ENCODE measurements around the gene ACER2. TPM values are rescaled to one million over a fixed set of nuclear protein-coding genes. Genes with fewer than 3 reads are reported as not detected.

The ACER2 gene
- total and polyA plus RNA-seq, 10 of the 15 experiments (the other 5 are each of a cell fraction or from before 2014, with no cell fraction given): 0.07 to 3.1 (median 2.2) TPM

- ChIA-PET RAD21 (ENCODE audit: unreplicated experiment) (no interaction called here), SMC1A (ENCODE audit: uncharacterized antibody, unreplicated experiment) (no interaction called here), POLR2A (no interaction called here), CTCF (no interaction called here)
- intact Hi-C loops (cut with micrococcal nuclease; ENCODE audit: unreplicated experiment): no loop called here
- TF ChIP-seq SRF (IDR thresholded peaks at IDR 0.05; ENCODE audit: low read depth in 2 of 2, low read length in 2 of 2): no peak
- Histone ChIP-seq H3K4me2 (ENCODE audit: control insufficient read depth, insufficient read depth) (no peak overlapping the region), H3K27me3 (replicated peaks in 1 of 2; ENCODE audit: control insufficient read depth in 2 of 2, insufficient read depth in 2 of 2, low read length in 1 of 2) (no peaks in the 10 kb centered on the region; a peak in 1 of 4 replicates), H3K79me2 (ENCODE audit: control insufficient read depth, insufficient read depth, low read length) (no peaks in the 10 kb centered on the region), H4K20me1 (ENCODE audit: control insufficient read depth, insufficient read depth) (no peaks in the 10 kb centered on the region), H2AFZ (ENCODE audit: control insufficient read depth, low read depth, low read length) (no peak overlapping the region), H3K27ac (ENCODE audit: control insufficient read depth, insufficient read depth) (no peak overlapping the region), H3K9ac (ENCODE audit: control insufficient read depth, insufficient read depth, low read length) (no peak overlapping the region), H3K9me3 (replicated peaks; ENCODE audit: control insufficient read depth, insufficient read depth, low read length) (no peaks in the 10 kb centered on the region), H3K4me3 (no peak overlapping the region), H3K36me3 (ENCODE audit: control insufficient read depth in 2 of 2, insufficient read depth in 2 of 2, low read length in 1 of 2) (no peaks in the 10 kb centered on the region), H3K4me1 (ENCODE audit: control insufficient read depth, insufficient read depth, low read length) (no peaks in the 10 kb centered on the region)
- FAIRE-seq (no peak), ATAC-seq (no peak), DNase-seq (ENCODE audit: low read depth, low spot score) (no peak)
- 53% methylated on average over 9 of the region's 9 CpGs for WGBS (ENCODE audit: insufficient coverage, insufficient replicate concordance, low lambda C conversion rate, missing lambda C conversion rate)
- in situ Hi-C loops (cut with MboI): loop anchor here (10.0 kb wide), 1 partner anchor 63 kb away; no protein-coding TSS in a partner anchor
- BruUV-seq (replicated peaks): no TSS peak
Observed at GRCh38 chr9:19481971-19482404, 73.2 kb downstream of the ACER2 start.

GRCh38 chr9:19484699-19485098 is 75.9 kb downstream of the ACER2 start:
- no peaks in the 10 kb centered on the region for H3K79me2 ChIP-seq (ENCODE audit: control insufficient read depth, insufficient read depth, low read length)
- no peak overlapping the region for H2AFZ ChIP-seq (ENCODE audit: control insufficient read depth, low read depth, low read length)
- no peak overlapping the region for H3K4me3 ChIP-seq
- H3K4me2 ChIP-seq (ENCODE audit: control insufficient read depth, insufficient read depth): no peak overlapping the region
- ChIA-PET RAD21 (ENCODE audit: unreplicated experiment) (no interaction called here), CTCF (interaction anchor here (0.9 to 1.5 kb wide), 2 partner anchors 18 to 20 kb away, joined by 3 to 8 read pairs; no protein-coding TSS in a partner anchor), SMC1A (ENCODE audit: uncharacterized antibody, unreplicated experiment) (interaction anchor here (1.4 kb wide), 1 partner anchor 8 kb away, joined by 3 read pairs; no protein-coding TSS in a partner anchor), POLR2A (no interaction called here)
- intact Hi-C loops (cut with micrococcal nuclease; ENCODE audit: unreplicated experiment): no loop called here
- no peaks in the 10 kb centered on the region for H4K20me1 ChIP-seq (ENCODE audit: control insufficient read depth, insufficient read depth)
- no peak for ATAC-seq
- BruUV-seq (replicated peaks): no TSS peak
- H3K4me1 ChIP-seq (ENCODE audit: control insufficient read depth, insufficient read depth, low read length): no peaks in the 10 kb centered on the region
- H3K27me3 ChIP-seq (replicated peaks in 1 of 2; ENCODE audit: control insufficient read depth in 2 of 2, insufficient read depth in 2 of 2, low read length in 1 of 2): no peaks in the 10 kb centered on the region; a peak in 2 of 4 replicates
- H3K36me3 ChIP-seq (ENCODE audit: control insufficient read depth in 2 of 2, insufficient read depth in 2 of 2, low read length in 1 of 2): no peaks in the 10 kb centered on the region
- H3K9ac ChIP-seq (ENCODE audit: control insufficient read depth, insufficient read depth, low read length): no peak overlapping the region
- H3K27ac ChIP-seq (ENCODE audit: control insufficient read depth, insufficient read depth): no peak overlapping the region
- in situ Hi-C loops (cut with MboI): loop anchor here (10.0 kb wide), 1 partner anchor 60 kb away; no protein-coding TSS in a partner anchor
- no peak for FAIRE-seq
- DNase-seq (ENCODE audit: low read depth, low spot score): no peak
- 0% methylated on average over 1 of the region's 1 CpG for WGBS (ENCODE audit: insufficient coverage, insufficient replicate concordance, low lambda C conversion rate, missing lambda C conversion rate)
- H3K9me3 ChIP-seq (replicated peaks; ENCODE audit: control insufficient read depth, insufficient read depth, low read length): no peaks in the 10 kb centered on the region
- TF ChIP-seq HDAC2 (IDR thresholded peaks at IDR 0.05): no peak

Measured in GM12878 (cell line).